Embryonic facial prominence (tissue), 1 donor: ENCODE results near the gene DGKB.

Experiments used
- DNase-seq: peaks from one replicate; pipeline ENCODE4 v3.0.0-alpha.2; 2016; ENCODE audit errors: extremely low spot score

The DGKB gene

DNA sequence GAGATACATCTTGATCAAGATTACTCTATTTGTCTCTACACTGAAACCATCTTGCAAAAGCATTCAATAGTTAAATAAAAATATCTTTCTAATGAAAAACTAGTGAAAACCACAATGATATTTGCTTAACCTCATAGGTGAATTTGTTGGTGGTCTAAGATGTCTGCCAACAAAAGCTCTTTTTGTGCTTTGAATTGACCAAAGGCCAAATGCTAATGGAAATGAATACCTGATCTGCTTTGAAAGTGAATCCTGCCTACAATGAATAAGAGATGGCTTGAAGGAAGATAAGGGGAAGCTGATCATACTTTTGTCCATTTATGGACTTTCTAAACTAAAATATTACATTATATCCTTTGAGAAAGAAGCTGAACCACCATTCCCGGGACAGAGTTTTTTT lies 684.2 kb downstream of the DGKB start:
- DNase-seq = no peak

DNA sequence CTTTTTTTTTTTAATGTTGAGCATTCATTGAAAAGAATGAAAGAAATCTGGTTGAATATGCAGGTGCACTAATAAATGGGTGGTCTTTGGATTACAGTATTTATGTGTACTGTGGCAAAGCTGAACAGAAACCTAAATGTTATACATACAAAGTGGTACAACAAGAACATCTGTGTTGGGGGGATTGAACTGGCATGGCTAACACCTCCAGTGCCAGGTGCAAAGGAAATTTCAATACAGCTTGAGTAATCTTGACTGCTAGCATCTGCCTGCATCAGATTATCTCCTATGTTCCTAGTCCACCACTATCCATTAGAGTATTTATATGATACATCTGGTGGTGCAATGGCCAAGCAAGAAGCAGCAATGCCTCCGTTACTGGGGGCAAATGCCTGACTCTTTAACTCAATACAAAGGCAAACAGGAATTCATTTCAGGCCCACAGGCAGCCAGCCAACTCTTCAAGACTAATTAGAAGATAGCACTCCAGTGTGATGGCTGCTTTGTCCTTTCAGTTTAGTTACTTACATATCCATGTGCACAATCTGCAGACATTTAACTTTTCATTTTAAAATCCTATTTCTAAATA lies 692.6 kb downstream of the DGKB start:
- DNase-seq = no peak

DNA sequence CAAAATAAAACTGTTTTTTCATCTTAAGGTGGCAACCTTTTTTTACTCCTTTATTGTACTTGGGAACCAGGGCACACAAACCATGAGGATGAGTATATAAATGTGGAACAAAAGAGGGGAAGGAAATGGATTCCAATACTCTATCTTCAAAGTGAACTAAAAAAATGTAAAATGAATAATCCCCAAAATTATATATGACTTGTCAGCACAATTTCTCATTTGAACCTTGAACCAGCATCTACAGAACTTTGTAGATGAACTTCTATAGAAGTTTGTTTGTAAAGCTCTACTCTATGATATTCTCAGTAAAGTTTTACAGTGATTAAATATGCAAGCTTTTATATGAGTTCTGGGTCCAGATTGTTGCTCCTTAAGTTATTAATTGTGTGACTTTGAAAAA lies 694.8 kb downstream of the DGKB start:
- no peak for DNase-seq

DNA sequence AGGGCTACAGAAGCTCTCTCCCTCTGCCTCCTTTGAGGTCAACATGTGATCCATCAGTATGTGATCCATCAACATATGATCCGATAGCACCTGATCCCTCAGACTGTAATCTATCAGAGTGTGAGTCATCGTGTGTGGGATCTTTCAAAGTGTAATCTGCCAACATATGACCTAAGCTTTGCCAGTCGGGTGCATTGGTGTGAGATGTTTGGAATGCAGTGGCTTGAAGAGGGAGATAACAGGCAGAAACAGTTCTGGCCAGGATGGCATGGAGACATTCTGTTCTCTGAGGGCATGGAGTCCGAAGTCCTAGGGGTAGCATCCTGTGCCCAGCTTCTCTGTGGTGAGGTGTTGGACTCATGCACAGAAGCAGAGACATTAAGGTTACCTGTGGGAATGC lies 695.4 kb downstream of the DGKB start:
- DNase-seq = no peak

DNA sequence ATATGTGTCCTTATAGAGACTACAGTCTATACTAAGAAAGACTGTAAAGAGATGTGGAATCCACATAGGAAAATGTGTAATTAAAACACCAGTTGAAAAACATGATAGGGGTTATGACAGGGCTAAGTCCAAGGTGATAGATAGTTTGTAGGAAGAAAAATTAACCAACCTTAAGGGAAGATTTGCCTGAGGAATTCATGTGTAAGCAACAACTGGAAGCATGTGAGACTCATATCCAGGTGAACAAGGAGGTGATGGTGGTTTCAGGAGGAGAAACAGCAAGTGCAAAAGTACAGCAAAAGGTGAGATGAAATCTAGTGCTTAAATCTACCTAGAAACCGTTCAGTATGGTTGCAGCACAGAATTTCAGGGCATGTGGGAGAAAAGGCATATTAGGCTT lies 696.4 kb downstream of the DGKB start:
- no peak for DNase-seq

DNA sequence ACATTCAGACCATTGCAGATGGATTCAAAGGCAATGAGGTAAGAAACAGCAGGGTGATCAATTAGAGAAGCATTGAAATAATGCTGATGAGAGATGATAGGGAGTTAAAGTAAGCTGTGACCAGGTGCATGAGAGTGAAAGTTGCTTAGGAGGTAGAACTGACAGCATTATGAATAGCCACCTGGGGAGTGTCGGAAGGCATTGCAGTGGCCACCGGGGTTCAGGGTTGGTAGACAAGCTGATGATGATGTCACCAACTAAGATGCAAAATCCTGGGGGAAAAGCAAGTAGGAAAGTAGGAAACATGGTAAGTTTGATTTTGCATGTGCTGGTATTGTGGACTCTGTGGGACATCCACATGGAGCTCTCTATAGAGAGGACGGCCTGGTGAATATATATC lies 701.2 kb downstream of the DGKB start:
- no peak for DNase-seq

DNA sequence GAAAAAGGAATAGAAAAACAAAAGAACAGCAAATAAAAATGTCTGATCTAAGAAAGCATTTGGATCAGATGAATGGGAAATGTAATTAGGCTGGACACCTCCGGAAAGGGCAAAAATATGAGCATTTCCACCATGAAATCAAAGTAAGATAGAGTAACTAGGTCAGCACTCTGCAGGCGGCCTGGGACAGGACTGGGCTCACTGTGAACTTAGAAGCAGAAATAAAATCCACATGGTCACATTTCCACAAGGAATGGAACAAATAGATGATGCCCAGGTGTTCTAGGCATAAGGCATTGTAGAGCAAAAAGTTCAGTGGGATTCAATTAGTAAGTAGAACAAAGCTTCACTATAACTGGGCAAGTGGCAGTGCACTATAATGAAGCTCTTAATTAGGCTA lies 703.2 kb downstream of the DGKB start:
- no peak for DNase-seq

DNA sequence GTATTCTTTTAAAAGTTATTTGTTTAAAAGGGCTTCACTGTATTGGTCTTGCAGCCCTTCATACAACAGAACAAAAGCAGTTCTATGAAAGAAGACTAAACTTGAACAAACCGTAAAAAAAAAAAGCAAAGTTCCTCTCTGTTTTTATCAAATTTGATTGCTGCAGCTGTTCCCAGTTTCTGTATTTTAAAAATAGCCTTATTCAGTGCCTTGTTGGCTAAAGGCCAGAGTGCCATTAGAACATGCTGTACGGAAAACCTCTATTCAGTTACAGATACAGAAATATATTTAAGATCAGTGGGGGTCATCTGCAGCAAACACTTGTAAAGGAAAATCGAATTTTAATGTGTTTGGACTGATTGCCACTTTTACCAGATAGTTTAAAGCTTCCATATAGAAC lies 705.3 kb downstream of the DGKB start:
- no peak for DNase-seq

DNA sequence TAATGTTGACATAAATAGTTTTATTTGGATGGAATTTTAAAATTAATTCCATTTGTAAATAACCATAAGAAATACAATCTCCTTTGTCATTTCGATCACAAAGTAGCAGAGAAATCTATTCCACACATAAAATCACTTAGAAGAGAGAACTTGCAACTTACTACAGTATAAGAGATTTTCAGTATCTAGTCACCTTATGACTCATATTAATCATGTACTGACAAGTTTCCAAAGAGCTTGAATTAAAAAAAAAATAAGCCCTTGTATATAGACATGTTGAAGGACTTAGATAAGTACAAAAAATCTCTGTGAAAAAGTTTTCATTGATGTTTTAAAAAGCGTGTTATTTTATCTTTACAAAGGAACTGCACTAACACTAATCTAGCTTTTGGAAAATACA lies 706.0 kb downstream of the DGKB start:
- no peak for DNase-seq

DNA sequence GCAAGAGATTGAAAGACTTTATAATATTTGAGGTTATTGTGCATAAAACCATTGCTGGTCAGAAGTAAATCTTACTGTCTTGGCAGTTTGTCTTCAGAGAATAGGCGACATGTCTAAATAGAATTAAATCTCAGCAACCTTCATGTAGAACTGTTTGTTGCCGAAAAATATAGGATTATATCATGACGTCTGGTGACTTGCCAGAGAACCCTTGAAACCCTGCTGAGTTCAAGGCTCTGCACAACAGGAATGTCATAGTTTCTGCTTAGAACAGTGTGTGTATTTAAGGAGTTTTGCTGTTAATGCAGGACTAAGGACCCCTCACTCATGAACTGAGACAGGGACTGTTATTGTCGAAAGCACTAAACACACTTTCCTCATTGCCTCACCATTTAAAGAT lies 706.7 kb downstream of the DGKB start:
- no peak for DNase-seq

DNA sequence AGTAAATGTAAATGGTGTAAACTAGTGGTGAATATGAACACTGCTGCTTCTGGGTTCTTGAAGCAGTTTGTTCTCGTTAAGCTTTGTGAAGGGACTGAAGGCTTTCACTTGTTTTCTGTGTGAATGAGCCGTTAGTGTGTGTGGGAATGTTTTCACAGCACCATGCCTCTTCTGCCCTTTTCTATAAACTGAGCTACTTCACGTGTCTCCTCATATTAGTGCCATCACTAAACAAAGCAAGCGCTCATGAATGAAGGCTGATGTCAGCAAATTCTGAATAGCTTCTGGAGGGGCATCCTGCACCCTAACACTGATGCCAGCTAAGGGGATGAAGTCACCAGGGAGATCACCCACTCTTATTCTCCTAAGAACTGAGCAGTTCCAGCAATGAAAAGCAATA lies 707.5 kb downstream of the DGKB start:
- DNase-seq = no peak

DNA sequence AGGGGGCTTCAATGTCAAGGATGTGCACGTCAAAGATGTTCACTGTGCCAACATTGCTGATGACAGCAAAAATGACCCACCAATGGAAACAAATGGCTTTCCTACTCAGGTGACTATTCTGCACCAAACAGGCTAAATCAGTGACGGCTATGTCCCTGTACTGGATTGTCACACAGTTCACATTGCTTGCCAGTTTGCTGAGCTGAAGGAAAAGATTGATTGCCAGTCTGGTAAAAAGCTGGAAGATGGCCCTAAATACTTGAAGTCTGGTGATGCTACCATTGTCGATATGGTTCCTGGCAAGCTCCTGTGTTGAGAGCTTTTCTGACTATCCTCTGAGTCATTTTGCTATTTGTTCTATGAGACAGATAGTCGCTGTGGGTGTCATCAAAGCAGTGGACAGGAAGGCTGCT lies 710.9 kb downstream of the DGKB start:
- no peak for DNase-seq

DNA sequence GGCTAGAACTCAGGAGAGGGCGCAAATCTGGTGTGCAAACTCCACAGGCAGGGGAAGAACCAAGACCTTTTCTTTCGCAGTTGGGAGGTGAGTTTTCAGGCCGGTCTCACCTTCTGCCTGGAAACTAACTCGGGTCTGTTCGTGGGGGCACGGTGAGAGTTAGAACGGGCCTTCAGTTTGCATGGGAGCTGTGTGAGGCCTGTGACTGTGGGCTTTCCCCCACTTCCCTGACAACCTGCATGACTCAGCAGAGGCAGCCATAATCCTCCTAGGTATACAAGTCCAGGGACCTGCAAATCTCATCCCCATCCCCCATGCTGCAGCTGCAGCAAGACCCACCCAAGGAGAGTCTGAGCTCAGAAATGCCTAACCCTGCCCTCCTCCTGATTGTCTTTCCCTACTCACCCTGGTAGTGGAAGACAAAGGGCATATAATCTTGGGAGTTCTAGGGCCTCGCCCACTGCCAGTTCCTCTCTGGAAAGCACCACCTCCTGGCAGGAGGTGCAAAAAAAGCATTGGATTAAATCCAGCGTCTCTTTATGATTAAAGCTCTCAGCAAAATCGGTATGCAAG lies 718.2 kb downstream of the DGKB start:
- no peak for DNase-seq

DNA sequence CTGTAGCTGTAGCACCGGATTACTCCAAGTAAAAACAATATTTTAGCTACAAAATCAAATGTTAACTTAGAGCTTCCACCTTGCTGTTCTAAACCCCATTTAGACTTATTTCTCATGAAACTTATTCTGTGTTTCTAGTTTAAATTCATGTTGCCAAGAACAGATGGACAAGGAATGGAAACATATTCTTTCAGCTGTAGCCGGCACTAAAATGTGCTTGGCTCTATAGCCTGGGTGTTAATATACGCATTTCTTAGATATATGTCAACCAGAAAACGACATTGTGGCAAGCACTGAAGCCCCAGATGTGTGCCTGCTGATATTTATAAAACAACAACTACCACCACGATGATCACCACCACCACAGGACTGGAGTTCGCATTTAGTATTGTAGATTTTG lies 722.8 kb downstream of the DGKB start:
- DNase-seq = no peak

DNA sequence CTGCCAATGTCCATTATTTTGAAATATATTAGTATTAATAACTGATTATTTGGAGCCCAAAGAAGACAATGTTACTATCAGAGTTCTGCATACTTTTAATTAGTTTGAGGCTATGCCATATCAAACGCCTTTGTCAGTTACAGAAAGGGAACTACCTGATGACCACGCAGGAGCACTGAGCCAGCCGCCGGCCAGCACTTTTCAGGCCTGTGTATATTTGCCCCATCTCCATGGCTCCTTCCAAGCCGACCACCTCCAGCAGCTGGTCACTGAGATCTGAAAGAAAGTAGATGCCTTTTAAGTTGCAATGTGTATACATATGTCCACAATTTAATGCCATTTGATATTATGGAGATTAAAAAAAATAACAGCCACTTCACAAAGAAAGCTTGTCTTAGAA lies 724.7 kb downstream of the DGKB start:
- no peak for DNase-seq

DNA sequence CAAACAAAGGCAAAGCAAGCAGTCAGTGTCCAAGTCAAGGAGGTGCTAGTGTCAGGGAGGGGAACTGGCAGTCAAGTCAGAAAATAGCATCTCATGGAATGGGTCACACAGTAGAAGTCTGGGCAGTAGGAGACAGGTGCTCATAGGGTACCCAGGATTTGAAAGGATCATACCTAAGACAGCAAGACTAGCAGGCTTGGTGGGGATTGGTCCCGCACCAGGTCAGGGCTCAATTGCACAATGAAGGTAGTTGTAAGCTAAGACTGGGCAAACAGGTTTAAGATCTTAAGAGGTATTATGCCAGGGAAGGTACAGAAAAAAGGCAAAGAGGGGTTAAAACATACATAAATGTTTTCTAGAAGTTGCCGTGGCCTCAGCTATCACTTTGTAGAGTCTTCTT lies 731.7 kb downstream of the DGKB start:
- no peak for DNase-seq

DNA sequence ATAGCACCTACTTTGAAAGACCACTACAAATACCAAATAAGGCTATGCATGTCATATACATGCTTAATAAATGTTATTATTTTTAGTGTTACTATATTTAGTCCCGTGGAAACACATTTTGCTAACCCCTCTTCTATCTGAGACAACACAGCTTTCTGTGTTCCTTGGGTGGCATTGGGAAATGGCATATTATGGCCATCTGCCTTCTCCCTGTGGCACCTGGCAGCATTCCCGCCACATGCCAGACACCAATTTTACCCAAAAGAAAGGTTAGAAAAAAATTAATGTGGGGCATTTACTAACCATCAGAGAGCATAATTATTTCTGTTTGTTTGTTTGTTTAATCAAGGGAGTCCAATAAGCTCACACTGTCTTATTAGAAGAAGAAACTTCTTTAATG lies 744.4 kb downstream of the DGKB start:
- DNase-seq = no peak

DNA sequence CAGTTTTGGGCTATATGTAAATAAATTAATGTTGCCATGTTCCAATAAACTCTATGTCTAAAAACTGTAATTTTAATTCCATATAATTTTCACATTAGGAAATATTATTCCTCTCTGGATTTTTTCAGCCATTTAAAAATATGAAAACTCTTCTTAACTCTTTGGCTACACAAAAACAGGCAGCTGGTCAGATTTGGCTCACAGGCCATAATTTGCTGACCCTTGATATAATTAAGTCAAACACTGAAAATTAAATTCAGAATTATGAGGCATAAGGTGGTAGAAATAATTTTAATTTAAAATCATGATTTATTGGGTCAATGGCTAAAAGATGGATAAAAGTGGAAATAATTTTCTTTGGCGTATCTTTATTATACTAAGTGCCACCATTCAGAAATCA lies 746.1 kb downstream of the DGKB start:
- DNase-seq = no peak

DNA sequence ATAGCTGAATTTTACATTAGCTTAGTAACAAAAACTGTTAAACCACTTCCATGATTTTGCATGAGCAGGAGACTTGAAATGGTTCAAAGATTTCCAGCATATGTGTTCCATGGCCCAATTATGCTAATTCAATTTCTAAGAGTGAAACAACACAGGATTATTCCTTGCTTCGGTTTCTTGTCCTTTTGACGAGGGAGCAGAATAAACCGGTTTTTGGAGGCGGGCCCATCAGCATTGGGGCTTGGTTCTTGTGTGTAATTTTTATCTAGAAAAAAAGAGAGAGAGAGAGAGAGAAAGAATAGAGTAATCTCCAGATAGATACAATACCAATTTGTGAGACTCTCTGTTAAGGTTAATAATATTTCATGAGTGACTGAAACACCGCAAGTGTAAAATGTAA lies 753.6 kb downstream of the DGKB start:
- no peak for DNase-seq

DNA sequence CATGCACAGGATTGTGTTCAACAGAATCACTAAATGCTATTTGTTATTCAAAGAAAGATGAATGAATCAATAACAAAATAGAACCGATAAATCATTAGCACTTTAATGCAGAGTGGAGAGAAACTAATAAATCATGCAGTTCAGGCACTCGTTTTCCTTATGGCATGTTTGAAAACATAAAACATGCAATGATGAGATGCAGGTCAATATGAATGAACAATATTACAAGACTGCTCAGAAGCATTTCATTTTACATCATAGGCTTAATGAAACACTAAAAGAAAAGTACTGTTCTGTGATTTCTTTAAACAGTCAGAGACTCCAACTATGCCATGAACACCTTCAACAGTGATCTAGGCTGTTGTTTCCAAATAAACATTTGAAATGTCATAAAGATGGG lies 755.0 kb downstream of the DGKB start:
- DNase-seq = no peak

DNA sequence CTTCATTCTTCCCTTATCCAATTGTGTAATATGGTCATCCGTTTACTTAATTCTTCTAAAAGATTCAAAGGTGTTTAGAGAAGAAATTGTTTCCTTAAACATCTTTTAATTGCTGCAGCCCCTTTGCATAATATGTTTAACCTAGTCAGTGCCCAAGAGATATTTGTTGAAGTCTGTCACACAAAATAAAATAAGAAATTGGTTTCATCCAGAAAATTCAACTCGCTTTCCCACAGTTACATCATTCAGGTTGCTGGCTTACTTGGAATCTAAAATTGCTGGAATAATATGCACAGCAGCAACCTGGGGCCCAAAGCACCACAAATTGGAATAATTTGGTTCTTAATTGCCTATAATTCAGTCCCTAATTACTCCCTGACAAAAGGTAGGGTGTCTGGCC lies 758.0 kb downstream of the DGKB start:
- no peak for DNase-seq

DNA sequence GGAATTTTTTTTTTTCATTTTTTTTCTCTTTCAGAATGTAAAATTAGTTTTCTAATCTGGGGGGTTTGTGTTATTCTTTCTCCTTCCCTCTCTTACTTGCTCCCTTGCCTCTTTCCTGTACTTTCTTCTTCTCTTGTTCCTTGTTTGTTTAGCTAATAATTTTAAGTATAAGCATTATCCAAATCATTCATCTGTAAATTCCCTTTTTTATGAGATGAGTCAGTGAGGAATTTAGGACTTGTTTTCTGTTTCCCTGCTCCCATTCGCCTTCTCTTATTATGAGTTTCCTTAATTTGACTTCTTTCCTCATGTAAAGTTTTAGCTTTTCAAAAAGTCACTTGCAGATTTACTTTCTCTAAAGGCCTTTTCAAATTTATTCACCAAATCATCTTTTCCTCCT lies 758.4 kb downstream of the DGKB start:
- DNase-seq = no peak

DNA sequence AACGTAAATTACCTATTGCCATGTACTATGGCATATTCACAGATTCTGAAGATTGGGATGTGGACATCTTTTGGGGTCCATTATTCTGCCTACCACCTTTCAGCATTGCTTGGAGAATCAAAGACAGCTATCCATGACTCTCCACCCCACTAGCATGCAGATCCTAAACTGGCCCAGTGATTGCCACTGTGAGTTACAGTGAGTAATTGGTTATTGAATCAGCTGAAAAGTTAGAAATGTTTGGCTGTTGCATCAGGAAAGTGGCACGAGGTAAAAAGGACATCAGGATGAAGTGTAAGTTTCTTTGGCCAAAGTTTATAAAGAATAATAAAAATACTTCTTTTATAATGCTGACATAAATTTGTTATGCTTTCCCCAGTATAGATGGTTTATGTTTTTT lies 764.9 kb downstream of the DGKB start:
- DNase-seq = no peak

DNA sequence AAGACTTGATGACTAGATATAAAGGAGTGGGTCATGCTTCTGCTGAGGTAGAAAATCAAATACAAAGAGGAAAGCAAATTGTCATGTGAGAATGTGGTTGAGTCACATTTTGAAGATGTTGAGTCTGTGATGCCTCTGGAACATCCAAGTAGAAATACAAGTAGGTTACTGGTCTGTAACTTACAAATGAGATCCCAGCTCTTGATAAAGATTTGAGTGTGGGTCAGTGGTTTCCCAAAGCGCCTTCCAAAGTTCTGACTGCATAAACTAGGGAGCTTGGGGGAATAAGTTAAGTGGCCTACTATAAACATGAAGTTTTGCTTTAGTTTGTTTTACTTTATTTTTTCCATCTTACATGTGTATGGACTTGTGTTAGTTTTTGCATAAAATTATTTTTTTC lies 768.8 kb downstream of the DGKB start:
- no peak for DNase-seq
